KOPT-K1 (cell line): Measurements from ENCODE around the gene ORAI3.
A peak's percentile ranks its signal among the peaks of the same experiment; 100 is the strongest.

Source experiments
- H3K27ac ChIP-seq: fragments of 200-600 bp; sonication (generic); 2 replicates; pipeline ENCODE4 v1.5.1; 2016; ENCODE audit warnings: antibody characterized with exemption, mild to moderate bottlenecking, low read depth, low read length; ENCODE audit not compliant: poor library complexity, severe bottlenecking
- H3K36me3 ChIP-seq: fragments of 200-600 bp; sonication (generic); 2 replicates; pipeline ENCODE4 v1.5.1; 2017; ENCODE audit warnings: antibody characterized with exemption, mild to moderate bottlenecking, low read length, moderate library complexity; ENCODE audit not compliant: insufficient read depth
- H3K9me3 ChIP-seq: fragments of 200-600 bp; sonication (generic); 2 replicates; pipeline ENCODE4 v1.5.1; 2017; ENCODE audit warnings: antibody characterized with exemption, low read length, mild to moderate bottlenecking; ENCODE audit not compliant: insufficient read depth, poor library complexity, severe bottlenecking

ORAI3 gene

DNA sequence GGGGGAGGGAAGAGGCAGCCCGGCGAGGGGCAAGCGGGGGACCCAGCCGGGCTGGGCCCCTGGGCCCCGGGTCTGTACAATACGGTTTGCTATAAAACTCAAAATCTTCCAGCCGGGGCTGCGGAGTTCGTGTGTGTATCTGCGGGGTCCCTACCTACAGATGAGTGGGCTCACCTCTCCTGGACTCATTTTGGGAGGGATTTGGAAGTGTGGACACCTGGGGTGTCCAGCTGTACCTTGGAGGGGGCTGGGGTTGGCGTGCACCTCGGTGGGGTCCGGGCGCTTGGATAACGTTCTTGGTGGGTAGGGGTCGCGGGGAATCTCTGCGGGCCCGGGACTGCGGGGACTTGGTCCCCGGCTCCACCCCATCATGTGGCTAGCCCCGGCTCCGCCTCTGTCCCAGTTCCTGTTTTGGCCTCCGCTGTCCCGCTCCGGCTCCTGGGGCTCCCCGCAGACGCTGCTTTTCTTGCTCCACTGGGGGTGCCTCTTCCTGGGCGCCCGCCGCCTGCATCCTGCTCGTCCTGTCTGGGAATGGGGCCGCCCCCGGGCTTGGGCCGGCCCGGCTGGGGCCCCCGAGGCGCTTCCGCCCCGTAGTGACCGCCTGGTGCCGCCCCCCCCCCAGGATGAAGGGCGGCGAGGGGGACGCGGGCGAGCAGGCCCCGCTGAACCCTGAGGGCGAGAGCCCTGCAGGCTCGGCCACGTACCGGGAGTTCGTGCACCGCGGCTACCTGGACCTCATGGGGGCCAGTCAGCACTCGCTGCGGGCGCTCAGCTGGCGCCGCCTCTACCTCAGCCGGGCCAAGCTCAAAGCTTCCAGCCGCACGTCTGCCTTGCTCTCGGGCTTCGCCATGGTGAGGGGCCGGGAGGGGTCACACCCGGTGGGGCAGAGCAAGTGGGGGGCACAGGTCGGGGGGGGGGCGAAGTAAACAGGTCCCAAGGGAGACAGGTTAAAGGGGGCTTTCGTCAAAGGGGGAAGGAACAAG, at the start of gene ORAI3:
Gene ORAI3 (plus strand): TSS at position 402 of the 983 bp plus-strand sequence. CDS start 222 bp downstream, at position 624.
- Histone ChIP-seq H3K9me3 (no peaks in the 10 kb centered on the region), H3K27ac (peak within 1 kb of the TSS; percentile 77), H3K36me3 (peaks cover 35% of the 10 kb centered on the region)

DNA sequence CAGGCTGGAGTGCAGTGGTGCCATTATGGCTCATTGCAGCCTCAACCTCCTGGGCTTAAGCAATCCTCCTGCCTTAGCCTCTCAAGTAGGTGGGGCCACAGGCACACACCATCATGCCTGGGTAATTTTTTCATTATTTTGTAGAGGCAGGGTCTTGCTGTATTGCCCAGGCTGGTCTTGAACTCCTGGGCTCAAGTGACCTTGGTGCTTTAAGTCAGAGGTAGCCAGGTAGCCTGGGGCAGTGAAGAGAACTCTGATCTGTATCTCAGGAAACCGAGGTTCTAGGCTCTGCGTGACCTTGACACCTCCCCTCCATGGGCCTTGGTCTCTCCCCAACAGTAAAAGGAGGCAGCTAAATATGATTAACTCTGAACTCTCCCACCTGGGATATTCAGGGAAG, 49.1 kb upstream of the ORAI3 start:
- H3K27ac ChIP-seq = no peak overlapping the region
- H3K9me3 ChIP-seq = no peaks in the 10 kb centered on the region
- H3K36me3 ChIP-seq = no peaks in the 10 kb centered on the region

DNA sequence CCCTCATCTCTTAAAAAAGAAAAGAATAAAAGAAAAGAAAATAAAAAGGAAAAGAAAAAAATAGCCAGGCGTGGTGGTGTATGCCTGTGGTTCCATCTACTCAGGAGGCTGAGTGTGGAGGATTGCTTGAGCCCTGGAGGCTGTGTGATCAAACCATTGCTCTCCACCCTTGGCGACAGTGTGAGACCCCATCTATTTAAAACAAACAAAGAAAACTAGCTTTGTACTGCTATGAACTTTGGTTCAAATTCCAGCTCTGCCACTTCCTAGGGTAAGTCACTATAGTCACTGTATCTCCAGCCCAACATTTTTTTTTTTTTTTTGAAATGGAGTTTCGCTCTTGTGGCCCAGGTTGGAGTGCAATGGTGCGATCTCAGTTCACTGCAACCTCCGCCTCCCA, 48.3 kb upstream of the ORAI3 start:
- H3K9me3 ChIP-seq = no peaks in the 10 kb centered on the region
- no peaks in the 10 kb centered on the region for H3K36me3 ChIP-seq
- H3K27ac ChIP-seq = no peak overlapping the region

DNA sequence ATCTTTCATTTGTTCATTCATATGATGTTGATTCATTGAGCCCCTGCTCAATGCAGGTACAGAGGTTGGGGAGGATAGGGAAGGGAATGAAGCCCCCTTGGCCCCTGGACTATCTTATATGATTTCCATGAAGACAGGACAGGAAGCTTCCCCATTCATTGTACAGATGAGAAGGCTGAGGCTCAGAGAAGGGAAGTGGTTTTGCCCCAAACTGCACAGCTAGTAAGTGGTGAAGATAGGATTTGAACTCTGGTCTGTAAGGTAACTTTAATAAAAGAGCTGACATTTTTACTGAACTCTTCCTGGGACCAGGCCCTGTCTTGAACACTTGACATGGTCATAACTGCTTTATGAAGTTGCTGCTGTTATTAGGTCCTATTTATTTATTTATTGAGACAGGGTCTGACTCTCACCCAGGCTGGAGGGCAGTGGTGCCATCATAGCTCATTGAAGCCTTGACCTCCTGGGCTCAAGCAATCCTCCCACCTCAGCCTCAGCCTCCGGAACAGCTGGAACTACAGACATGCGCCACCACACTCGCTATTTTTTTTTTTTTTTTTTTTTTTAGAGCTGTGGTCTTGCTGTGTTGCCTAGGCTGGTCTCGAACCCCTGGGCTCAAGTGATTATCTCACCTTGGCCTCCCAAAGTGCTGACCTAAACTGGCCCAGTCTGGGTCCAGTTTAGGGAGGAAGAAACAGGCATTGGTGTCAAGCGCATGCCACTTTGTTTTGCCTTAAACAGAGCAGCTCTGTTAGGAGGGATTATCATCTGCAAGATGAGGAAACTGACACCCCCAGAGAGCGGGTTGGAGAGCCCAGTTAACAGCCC, 47.5 kb upstream of the ORAI3 start:
- no peaks in the 10 kb centered on the region for H3K36me3 ChIP-seq
- H3K9me3 ChIP-seq = no peaks in the 10 kb centered on the region
- H3K27ac ChIP-seq = peak overlapping the region; percentile 87

GRCh38 chr16:30902029-30902972, 46.6 kb upstream of the ORAI3 start:
- no peaks in the 10 kb centered on the region for H3K9me3 ChIP-seq
- H3K27ac ChIP-seq = peak overlapping the region; percentile 87
- H3K36me3 ChIP-seq = no peaks in the 10 kb centered on the region

- H3K27ac ChIP-seq = peak overlapping the region; percentile 87
- H3K9me3 ChIP-seq = no peaks in the 10 kb centered on the region
- no peaks in the 10 kb centered on the region for H3K36me3 ChIP-seq
These were observed 45.9 kb upstream of the ORAI3 start for GRCh38 chr16:30903002-30903401.

- H3K27ac ChIP-seq = peak overlapping the region; percentile 87
- no peaks in the 10 kb centered on the region for H3K9me3 ChIP-seq
These were observed 45.3 kb upstream of the ORAI3 start for GRCh38 chr16:30903596-30903995.

DNA sequence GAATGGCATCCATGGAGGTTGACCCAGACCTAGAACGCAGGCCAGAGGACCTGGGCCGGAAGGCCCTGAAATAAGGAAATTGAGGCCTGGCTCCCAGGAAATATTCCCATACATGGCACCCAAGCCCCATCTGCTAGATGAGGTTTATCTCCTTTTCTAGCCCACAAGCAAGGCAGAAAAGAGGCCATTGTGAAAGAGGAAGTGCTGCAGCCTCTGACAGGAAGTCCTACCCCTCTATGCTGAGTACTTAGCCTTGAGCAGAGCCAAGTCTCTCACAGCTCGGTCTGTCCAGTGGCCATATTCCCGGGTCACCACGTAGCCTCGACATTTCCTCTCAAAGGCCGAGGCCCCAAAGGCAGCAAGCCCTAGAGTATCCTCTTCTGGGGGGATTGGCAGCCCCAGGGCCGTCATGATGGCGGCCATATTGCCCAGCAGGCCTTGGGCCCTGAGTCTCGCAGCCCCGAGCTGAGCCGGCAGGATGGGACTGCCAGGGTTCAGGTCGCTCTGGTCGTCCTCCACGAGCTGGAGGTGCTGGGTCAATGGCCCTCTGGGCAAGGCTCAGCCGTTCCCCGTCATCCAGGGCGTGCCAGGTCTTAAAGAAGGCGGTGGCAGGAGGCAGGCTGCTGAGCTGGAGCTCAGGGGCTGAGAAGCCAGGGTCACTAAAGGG, 44.6 kb upstream of the ORAI3 start:
- H3K9me3 ChIP-seq = no peaks in the 10 kb centered on the region
- H3K27ac ChIP-seq = peak overlapping the region; percentile 87
- no peaks in the 10 kb centered on the region for H3K36me3 ChIP-seq

More at GRCh38 chr16:30903596-30903995, 45.3 kb upstream of the ORAI3 start:
- H3K36me3 ChIP-seq = no peaks in the 10 kb centered on the region

DNA sequence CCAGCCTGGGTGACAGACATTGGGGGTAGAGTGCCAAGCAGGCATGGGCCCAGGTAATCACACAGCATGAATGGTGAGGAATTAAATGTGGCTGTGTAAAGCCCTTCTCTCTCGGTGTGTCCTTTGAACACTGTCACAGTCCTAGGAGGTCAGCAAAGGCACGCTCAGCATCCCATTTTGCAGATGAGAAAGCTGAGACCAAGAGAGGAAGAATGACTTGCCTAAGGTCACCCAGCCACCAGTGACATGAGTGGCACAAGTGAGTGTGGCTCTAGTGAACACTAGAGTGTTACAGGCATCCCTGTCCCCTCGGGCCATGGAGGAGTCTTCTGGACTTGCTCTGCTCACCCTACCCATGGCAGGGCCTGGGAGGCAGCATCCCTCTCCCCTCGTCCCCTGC, 41.8 kb upstream of the ORAI3 start:
- H3K27ac ChIP-seq = no peak overlapping the region
- no peaks in the 10 kb centered on the region for H3K9me3 ChIP-seq
- H3K36me3 ChIP-seq = no peaks in the 10 kb centered on the region

- H3K9me3 ChIP-seq = no peaks in the 10 kb centered on the region
These were observed 38.3 kb upstream of the ORAI3 start for GRCh38 chr16:30910427-30911029.

GRCh38 chr16:30912794-30913412, 36.0 kb upstream of the ORAI3 start:
- Histone ChIP-seq H3K27ac (no peak overlapping the region), H3K9me3 (no peaks in the 10 kb centered on the region), H3K36me3 (no peaks in the 10 kb centered on the region)

More at GRCh38 chr16:30910427-30911029, 38.3 kb upstream of the ORAI3 start:
- H3K36me3 ChIP-seq = no peaks in the 10 kb centered on the region
- H3K27ac ChIP-seq = no peak overlapping the region

DNA sequence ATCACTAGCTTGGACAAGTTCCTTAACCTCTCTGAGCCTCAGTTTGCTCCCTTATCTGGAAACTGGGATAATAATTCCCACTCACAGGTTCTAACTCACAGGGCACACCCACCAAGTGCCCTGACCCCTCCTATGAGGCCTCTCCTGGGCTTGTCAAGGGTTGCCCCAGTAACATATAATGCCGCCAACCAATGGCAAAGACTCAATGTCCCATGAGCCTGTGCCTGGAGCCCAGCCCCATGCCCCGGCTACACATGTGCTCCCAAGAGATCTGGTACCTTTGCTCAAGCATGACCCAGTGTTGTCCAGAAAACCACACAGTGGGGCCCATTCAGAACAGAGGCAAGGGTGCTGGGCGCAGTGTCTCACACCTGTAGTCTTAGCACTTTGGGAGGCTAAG, 34.0 kb upstream of the ORAI3 start:
- H3K36me3 ChIP-seq = no peaks in the 10 kb centered on the region
- H3K27ac ChIP-seq = no peak overlapping the region
- H3K9me3 ChIP-seq = no peaks in the 10 kb centered on the region

DNA sequence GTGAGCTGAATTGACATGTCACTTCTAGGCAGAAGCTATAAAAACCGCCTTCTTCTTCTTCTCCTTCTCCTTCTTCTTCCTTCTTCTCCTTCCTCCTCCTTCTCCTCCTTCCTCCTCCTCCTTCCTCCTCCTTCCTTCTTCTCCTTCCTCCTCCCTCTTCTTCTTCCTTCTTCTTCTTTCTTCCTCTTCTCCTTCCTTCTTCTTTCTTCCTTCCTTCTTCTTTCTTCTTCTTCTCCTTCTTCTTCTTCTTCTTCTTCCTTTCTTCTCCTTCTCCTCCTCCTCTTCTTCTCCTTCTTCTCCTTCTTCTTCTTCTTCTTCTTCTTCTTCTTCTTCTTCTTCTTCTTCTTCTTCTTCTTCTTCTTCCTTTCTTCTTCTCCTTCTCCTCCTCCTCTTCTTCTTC, 30.3 kb upstream of the ORAI3 start:
- H3K27ac ChIP-seq = no peak overlapping the region
- no peaks in the 10 kb centered on the region for H3K36me3 ChIP-seq
- no peaks in the 10 kb centered on the region for H3K9me3 ChIP-seq
